Measurements from ENCODE around the gene RNASE7.

The RNASE7 gene

GRCh38 chr14:21068521-21069387 lies 26.6 kb downstream of the RNASE7 start:
- DNase-seq (ENCODE audit: low read depth, low spot score), result no peak

- no peak for DNase-seq (ENCODE audit: low read depth, low spot score)
Observed at GRCh38 chr14:21069388-21070082, 27.4 kb downstream of the RNASE7 start.

DNA sequence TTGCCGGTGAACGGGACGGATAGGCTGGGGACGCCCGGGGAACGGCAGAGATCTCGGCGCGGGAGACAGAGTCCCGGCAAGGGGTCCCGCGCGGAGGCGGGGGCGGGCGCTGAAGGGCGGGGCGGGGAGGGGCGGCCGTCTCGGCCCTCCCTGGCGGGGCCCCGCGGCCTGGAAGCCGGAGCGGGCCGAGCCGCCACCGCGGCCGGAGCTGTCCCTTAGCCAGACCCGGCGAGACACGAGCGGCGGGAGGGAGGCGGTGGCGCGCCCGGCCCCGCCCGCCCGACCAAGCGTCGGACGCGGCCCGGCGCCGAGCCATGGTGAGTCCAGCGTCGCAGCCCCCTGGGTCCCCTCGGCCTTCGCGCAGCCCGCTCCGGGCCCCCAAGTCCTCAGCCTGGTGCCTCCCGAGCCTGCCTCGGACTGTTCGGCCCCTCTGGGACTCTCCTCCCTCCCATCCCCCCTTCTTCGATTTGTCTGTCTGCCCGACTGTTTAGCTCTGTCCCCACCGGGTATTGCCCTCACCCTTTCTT lies 28.0 kb downstream of the RNASE7 start, which contains the start of gene ARHGEF40:
ARHGEF40 (plus strand) TSS at position 222 of the 527 bp plus-strand sequence; CDS start at position 315, 93 bp downstream.
- DNase-seq (ENCODE audit: low read depth, low spot score), result no peak

GRCh38 chr14:21070610-21071224 lies 28.6 kb downstream of the RNASE7 start:
- DNase-seq (ENCODE audit: low read depth, low spot score), result no peak

GRCh38 chr14:21071225-21072030 lies 29.3 kb downstream of the RNASE7 start:
- DNase-seq (ENCODE audit: low read depth, low spot score), result no peak

DNA sequence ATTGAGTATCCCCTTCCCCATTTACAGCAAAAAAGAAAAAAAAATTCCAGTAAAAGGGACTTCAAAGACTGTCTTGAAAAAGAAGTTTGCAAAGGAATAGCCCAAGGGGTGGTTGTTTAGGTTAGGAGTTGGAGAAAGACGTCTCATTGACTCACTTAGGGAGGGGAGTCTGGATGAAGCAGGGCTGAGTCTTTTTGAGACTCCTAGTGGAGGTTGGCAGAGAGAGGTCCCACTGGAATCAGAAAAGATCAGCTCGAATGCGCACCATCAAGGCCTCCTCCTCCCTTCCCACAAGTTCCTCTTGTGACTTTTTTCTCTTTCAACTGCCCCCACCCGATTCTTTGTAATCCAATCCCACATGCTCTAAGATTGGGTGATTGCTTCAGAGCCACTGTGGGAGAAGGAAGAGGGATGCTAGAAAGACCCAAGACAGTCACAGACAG lies 29.9 kb downstream of the RNASE7 start:
- DNase-seq (ENCODE audit: low read depth, low spot score), result no peak

DNA sequence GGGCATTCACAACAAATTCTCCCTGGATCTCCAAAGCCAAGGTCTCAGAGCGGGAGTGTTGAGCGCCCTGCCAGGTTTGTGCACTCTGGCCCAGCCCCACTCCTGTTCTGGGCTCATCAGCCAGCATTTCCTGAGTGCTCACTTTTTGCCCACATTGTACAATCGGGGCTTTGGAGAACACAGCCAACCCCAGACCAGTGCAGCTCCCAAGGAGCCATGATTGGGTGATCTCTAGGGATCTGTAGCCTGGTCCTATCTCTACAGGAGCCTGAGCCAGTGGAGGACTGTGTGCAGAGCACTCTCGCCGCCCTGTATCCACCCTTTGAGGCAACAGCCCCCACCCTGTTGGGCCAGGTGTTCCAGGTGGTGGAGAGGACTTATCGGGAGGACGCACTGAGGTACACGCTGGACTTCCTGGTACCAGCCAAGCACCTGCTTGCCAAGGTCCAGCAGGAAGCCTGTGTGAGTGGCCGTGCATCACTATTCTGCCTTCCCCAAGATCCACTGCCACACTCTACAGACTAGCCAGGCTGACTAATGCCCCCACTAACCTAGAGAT lies 30.7 kb downstream of the RNASE7 start:
- no peak for DNase-seq (ENCODE audit: low read depth, low spot score)

- DNase-seq (ENCODE audit: low read depth, low spot score), result no peak
Observed at GRCh38 chr14:21073921-21074320, 31.8 kb downstream of the RNASE7 start.

- DNase-seq (ENCODE audit: low read depth, low spot score), result no peak
Observed at GRCh38 chr14:21074398-21075272, 32.5 kb downstream of the RNASE7 start.

GRCh38 chr14:21075719-21076437 lies 33.7 kb downstream of the RNASE7 start:
- no peak for DNase-seq (ENCODE audit: low read depth, low spot score)

- DNase-seq (ENCODE audit: low read depth, low spot score), result no peak
Observed at GRCh38 chr14:21077672-21078071, 35.5 kb downstream of the RNASE7 start.

- no peak for DNase-seq (ENCODE audit: low read depth, low spot score)
Observed at GRCh38 chr14:21078287-21078686, 36.1 kb downstream of the RNASE7 start.

DNA sequence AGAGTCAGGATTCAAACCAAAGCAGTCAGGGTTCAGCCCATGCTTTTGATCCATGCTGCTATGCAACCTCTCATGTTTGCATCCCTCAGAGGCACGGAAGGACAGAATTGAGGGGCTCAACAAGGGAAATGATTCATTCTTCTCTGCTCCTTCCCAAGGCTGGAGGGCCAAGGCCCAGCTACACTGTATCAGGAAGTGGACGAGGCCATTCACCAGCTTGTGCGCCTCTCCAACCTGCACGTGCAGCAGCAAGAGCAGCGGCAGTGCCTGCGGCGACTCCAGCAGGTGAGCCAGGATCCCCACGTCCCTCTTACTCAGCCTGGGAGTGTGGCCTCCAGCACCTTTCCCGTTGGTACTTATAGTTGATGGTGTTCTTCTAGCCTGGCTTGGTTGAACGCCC lies 36.6 kb downstream of the RNASE7 start:
- DNase-seq (ENCODE audit: low read depth, low spot score), result no peak

DNA sequence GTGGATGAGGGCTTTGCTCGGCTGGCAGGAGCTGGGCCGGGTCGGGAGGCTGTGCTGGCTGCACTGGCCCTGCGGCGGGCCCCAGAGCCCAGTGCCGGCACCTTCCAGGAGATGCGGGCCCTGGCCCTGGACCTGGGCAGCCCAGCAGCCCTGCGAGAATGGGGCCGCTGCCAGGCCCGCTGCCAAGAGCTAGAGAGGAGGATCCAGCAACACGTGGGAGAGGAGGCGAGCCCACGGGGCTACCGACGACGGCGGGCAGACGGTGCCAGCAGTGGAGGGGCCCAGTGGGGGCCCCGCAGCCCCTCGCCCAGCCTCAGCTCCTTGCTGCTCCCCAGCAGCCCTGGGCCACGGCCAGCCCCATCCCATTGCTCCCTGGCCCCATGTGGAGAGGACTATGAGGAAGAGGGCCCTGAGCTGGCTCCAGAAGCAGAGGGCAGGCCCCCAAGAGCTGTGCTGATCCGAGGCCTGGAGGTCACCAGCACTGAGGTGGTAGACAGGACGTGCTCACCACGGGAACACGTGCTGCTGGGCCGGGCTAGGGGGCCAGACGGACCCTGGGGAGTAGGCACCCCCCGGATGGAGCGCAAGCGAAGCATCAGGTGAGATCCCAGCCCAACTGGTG lies 39.5 kb downstream of the RNASE7 start:
- DNase-seq (ENCODE audit: low read depth, low spot score), result no peak

- no peak for DNase-seq (ENCODE audit: low read depth, low spot score)
Observed at GRCh38 chr14:21083565-21084325, 41.6 kb downstream of the RNASE7 start.

DNA sequence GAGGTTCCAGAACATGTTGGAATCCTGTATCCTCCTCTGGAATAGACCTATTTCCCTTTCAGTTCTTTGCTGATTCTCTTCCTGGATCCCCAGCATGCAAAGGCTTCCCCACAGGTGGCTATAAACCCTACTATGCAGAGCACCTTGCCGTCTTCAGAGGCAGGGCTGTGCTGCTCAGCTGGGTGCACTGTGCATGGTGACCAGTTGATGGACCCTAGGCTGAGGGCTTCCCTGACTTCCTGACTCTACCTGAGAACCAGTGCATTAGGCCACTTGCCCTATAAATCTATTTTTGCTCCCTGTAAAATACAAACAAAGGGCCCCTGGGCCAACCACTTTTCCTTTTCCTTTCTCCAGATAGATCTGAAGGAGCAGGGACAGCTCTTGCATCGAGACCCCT lies 42.2 kb downstream of the RNASE7 start:
- DNase-seq (ENCODE audit: low read depth, low spot score), result no peak

- no peak for DNase-seq (ENCODE audit: low read depth, low spot score)
Observed at GRCh38 chr14:21084998-21085853, 43.1 kb downstream of the RNASE7 start.

Data from iPS DF 19.7 (cell line).